ENCODE measurements around the gene JAZF1. TPM values are rescaled to one million over a fixed set of nuclear protein-coding genes. Genes with fewer than 3 reads are reported as not detected.

The JAZF1 gene
- total and polyA plus RNA-seq, 2 of the 8 experiments (the other 6 are each of a cell fraction or from before 2014, with no cell fraction given): 2.6 to 21.8 TPM

DNA sequence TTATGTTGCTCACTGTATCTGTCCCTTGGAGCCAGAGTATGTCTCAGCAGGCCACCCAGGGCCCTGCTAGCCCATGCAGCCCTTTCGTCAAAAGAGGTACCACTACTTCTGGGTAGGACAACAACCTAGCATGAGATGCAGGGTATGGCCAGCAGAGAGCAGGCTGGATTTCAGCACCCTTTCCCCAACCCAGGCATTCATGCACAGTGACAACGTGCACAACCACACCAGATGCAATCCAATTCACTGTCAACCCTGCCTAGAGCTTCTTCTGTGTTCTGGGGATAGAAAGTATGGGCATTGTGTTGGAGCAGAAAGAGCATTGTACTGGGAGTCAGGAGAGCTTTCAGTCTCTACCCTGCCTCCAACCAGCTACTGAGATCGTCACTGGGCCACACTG is 37.9 kb downstream of the JAZF1 start:
- no peak overlapping the region for H3K27ac ChIP-seq (ENCODE audit: low read depth, low read length)
- ChIA-PET POLR2A (ENCODE audit: partially characterized antibody) (no interaction called here), CTCF (ENCODE audit: partially characterized antibody) (no interaction called here)
- H3K4ac ChIP-seq (replicated peaks; ENCODE audit: insufficient read length, low read depth, low read length): no peak overlapping the region
- H3K36me3 ChIP-seq (ENCODE audit: control insufficient read depth in 2 of 4, insufficient read depth in 4 of 4, low read length in 3 of 4): no peaks in the 10 kb centered on the region; a peak in 1 of 8 replicates
- H3K4me2 ChIP-seq (ENCODE audit: insufficient read depth in 1 of 2, low read depth in 2 of 2, low read length in 2 of 2): no peak overlapping the region
- H2BK15ac ChIP-seq (ENCODE audit: low read length): no peak overlapping the region
- no peak overlapping the region for H2BK12ac ChIP-seq (ENCODE audit: low read depth, low read length)
- H3K27me3 ChIP-seq (replicated peaks in 1 of 4; ENCODE audit: control insufficient read depth in 3 of 4, extremely low read depth in 1 of 4, insufficient read depth in 3 of 4, low read length in 3 of 4): no peaks in the 10 kb centered on the region
- DNase-seq (ENCODE audit: low read depth in 1 of 2, low spot score in 2 of 2): no peak
- H3K14ac ChIP-seq (ENCODE audit: insufficient read length): no peak overlapping the region
- no peak overlapping the region for H2BK120ac ChIP-seq (replicated peaks; ENCODE audit: low read depth, low read length)
- FAIRE-seq: no peak
- no peak overlapping the region for H4K5ac ChIP-seq (ENCODE audit: insufficient read length, low read depth, low read length)
- H2BK20ac ChIP-seq (ENCODE audit: low read length): no peak overlapping the region
- no peaks in the 10 kb centered on the region for H3K9me3 ChIP-seq (ENCODE audit: insufficient read depth in 2 of 2, low read depth in 1 of 2, low read length in 1 of 2)
- no peak overlapping the region for H2AFZ ChIP-seq (ENCODE audit: low read length)
- H3K56ac ChIP-seq (replicated peaks; ENCODE audit: insufficient read length, low read depth, low read length): no peak overlapping the region
- H3K23ac ChIP-seq (ENCODE audit: insufficient read length): no peak overlapping the region
- WGBS, 2 experiments (ENCODE audit: extremely low coverage in 1 of 2, insufficient coverage in 1 of 2, insufficient read length in 1 of 2, insufficient replicate concordance in 2 of 2, low coverage in 1 of 2, low lambda C conversion rate in 2 of 2, missing lambda C conversion rate in 1 of 2): 95% methylated on average over 3 of the region's 3 CpGs; no CpG with 5 or more reads in 1 of the 2 experiments
- peaks cover 5% of the 10 kb centered on the region; the same call in 1 of the 2 replicates for H3K79me1 ChIP-seq (ENCODE audit: low read depth, low read length)
- H2AK5ac ChIP-seq (ENCODE audit: low read depth, low read length): no peak overlapping the region
- H3K79me2 ChIP-seq (ENCODE audit: control insufficient read depth in 1 of 2, insufficient read depth in 2 of 2, low read length in 2 of 2): no peaks in the 10 kb centered on the region; a peak in 1 of 4 replicates
- TF ChIP-seq, protein P1, sequence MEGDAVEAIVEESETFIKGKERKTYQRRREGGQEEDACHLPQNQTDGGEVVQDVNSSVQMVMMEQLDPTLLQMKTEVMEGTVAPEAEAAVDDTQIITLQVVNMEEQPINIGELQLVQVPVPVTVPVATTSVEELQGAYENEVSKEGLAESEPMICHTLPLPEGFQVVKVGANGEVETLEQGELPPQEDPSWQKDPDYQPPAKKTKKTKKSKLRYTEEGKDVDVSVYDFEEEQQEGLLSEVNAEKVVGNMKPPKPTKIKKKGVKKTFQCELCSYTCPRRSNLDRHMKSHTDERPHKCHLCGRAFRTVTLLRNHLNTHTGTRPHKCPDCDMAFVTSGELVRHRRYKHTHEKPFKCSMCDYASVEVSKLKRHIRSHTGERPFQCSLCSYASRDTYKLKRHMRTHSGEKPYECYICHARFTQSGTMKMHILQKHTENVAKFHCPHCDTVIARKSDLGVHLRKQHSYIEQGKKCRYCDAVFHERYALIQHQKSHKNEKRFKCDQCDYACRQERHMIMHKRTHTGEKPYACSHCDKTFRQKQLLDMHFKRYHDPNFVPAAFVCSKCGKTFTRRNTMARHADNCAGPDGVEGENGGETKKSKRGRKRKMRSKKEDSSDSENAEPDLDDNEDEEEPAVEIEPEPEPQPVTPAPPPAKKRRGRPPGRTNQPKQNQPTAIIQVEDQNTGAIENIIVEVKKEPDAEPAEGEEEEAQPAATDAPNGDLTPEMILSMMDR (IDR thresholded peaks at IDR 0.05; ENCODE audit: control extremely low read depth in 1 of 3, insufficient read depth in 1 of 3, low read depth in 1 of 3, low read length in 3 of 3): peak; percentile 2 to 41 (median 36); a peak in 2 of 4 replicates
- TF ChIP-seq RAD21 (IDR thresholded peaks at IDR 0.05 in 1 of 2, conservative IDR thresholded peaks at IDR 0.05 in 1 of 2; ENCODE audit: low read depth in 2 of 2, low read length in 2 of 2): peak; percentile 19 to 40; a peak in 2 of 4 replicates
- TF ChIP-seq RXRA (IDR thresholded peaks at IDR 0.05; ENCODE audit: insufficient read depth, low read depth, low read length): no peak
- no peak for TF ChIP-seq SP1 (IDR thresholded peaks at IDR 0.05; ENCODE audit: low read depth, low read length)
- no peaks in the 10 kb centered on the region for H3K23me2 ChIP-seq (ENCODE audit: low read depth, low read length)
- no peak overlapping the region for H4K8ac ChIP-seq (ENCODE audit: extremely low read depth, insufficient read depth, low read length)
- no peak overlapping the region for H3K9ac ChIP-seq (replicated peaks in 1 of 4; ENCODE audit: extremely low read depth in 1 of 4, low read depth in 3 of 4, low read length in 3 of 4)
- H4K20me1 ChIP-seq (replicated peaks in 1 of 2; ENCODE audit: control insufficient read depth in 1 of 2, insufficient read depth in 2 of 2, low read length in 2 of 2): no peaks in the 10 kb centered on the region
- H3K18ac ChIP-seq (ENCODE audit: extremely low read depth, low read length): no peak overlapping the region
- peak overlapping the region; percentile 12; the same call in 1 of the 2 replicates for H2BK5ac ChIP-seq (ENCODE audit: low read depth, low read length)
- peaks cover 0 to 4% (median 0%) of the 10 kb centered on the region in 4 experiments; a peak in 1 of 7 replicates for H3K4me1 ChIP-seq (replicated peaks in 1 of 4; ENCODE audit: control insufficient read depth in 3 of 4, insufficient read depth in 4 of 4, low read length in 3 of 4)
- H3K4me3 ChIP-seq (ENCODE audit: extremely low read depth in 1 of 4, insufficient read depth in 2 of 4, low read depth in 3 of 4, low read length in 4 of 4): no peak overlapping the region
- H4K91ac ChIP-seq (replicated peaks; ENCODE audit: insufficient read length, low read length): no peak overlapping the region

Data from H1 (cell line).